ENCODE results near the gene ELOVL5.

ELOVL5 gene

GRCh38 chr6:53236241-53236640, 112.5 kb downstream of the ELOVL5 start:
- no peak for DNase-seq

- no peak for DNase-seq
Observed at GRCh38 chr6:53235508-53235907, 113.2 kb downstream of the ELOVL5 start.

- no peak for DNase-seq
Observed at GRCh38 chr6:53233309-53233708, 115.4 kb downstream of the ELOVL5 start.

GRCh38 chr6:53230775-53231467, 117.8 kb downstream of the ELOVL5 start:
- DNase-seq = no peak

GRCh38 chr6:53227847-53228246, 120.9 kb downstream of the ELOVL5 start:
- DNase-seq = no peak

GRCh38 chr6:53220605-53221004, 128.1 kb downstream of the ELOVL5 start:
- no peak for DNase-seq
